GM19328 (cell line): ENCODE data around the gene CAMK1D.
"Not testable (repeated sequence)": the region's sequence is repeated elsewhere in the genome, so short reads cannot be mapped to it uniquely, and the experiment has no call there.

ENCODE experiments used
- ATAC-seq: cut with Tn5 transposase; IDR thresholded peaks from one replicate; pipeline ENCODE4 v1.9.1; 2021; ENCODE audit warnings: mild to moderate bottlenecking, moderate library complexity; ENCODE audit not compliant: unreplicated experiment

Gene CAMK1D

DNA sequence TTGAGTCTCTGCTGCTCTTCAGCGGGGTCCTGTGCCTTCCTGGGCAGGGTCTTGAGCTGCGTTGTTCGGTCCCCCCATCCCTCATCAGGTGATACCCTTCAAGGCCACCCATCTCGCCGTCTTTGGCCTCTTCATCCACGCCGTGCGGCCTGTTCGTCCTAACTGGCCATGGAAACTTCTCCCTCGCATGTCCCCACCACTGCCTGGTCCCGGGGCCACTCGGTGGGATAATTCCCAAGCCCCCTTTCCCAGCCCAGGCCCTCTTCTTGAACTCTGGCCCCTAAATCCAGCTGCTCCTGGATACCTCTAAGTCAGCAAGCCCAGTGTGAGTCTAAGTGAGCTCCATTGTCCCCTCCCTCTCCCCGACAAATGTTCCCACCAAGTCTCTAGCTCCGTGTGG, 74.5 kb downstream of the CAMK1D start:
- ATAC-seq: no peak

DNA sequence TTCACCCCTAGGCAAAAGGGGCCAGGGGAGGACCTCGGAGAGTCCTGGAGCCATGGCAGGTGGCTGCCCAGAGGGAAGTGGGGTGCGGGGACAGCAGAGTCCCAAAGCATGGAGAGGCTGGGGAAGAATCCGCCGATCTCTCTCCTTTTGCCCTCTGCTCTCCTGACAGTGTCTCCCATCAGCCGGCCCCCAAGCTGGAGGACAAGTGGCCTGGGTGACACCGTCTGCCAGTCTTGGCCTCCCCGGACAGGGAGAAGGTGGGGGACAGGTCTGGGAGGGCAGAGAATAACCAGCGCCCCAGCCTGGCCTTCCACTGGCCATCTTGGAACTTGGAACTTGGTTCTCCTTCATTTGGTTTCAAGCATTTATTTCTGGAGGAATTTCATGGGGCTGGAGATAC, 77.9 kb downstream of the CAMK1D start:
- no peak for ATAC-seq

DNA sequence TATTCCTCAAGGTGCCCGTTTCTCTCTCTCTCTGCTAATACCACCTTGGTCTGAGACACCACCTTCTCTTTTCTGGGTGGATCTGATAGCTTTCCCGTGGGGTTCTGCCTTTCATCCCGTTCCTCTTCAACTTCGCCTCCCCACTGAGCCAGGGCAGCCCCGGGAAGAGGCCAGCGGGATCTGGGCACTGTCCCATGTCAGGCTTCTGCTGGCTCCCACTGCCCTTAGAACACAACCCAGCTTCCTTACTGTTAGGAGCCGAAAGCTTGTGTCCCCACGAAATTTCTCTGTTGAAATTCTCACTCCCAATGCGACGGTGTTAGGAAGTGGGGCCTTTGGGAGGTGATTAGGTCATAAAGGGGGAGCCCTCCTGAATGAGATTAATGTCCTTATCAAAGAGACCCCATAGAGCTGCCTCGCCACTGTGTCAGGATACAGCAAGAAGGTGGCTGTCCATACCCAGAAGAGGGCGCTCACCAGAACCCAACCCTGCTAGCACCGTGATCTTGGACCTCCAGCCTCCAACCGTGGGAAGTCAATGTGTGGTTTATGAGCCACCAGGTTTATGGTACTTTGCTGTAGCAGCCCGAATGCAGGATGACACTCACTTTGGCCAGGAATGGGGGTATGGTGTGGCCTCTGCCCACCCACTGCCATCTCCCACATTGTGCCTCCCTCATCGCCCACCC, 79.2 kb downstream of the CAMK1D start:
- no peak for ATAC-seq

DNA sequence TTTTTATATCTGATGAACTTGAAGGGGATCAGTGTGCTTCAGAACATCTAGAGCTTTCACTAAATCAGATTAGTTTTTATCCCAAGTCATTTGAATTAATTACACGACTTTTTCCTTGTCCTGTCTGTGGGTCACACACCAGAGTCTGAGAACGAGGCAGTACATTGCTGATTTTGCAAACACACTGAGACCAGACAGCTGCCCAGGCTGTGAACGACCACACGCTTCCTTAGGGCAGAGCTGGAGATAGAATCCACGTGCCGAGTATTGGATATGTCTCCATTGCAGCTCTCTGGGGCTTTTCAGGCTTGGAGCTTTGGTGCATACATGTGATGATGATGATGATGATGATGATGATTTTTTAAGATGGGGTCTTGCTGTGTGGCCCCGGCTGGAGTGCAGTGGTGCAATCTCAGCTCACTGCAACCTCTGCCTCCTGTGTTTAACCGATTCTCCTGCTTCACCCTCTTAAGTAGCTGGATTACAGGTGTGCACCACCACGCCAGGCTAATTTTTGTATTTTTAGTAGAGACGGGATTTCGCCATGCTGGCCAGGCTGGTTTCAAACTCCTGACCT, 81.1 kb downstream of the CAMK1D start:
- no peak for ATAC-seq

DNA sequence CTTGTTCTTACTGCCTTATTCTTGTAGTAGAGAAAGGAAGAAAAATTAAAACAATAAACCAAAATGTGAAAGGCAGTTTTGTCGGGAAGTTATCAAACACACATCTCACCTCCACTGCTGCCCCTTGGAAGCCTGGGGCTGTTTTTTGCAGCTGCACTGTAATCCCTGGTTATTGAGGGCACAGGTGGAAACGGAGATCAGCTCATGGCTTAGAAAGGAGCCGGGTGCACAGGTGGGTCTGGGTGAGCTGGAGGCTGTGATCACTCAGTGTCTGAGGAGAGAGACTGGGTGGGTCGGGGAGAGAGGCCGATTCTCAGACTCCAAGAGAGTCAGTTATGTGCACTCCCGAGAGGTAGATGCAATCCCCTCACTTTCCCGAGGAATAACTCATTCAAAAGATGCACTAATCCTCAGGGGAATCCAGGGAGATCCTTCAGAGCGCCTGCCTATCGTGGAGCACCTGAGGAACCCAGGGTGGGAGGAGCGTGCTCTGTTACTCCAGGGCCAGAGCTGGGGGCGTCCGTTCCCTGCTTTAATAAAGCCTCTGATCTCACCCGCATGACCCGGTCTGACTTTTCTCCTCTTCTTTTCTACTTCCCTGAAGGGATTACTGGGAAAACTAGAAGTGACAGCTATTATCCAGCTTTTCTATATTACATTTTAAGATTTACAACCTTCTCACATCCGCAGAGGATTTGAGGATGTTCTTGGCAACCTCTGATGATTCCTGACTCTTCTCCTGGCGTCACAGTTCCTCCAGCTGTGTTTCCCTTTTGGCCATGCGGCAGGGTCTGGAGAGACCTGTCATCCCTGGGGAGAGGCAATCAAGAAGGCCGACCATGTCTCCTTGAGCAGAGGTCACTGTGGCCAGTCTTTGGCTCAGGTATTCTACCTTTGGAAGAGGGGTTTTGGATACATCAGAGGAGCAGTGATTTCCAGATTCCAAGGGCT, 82.1 kb downstream of the CAMK1D start:
- no peak for ATAC-seq

DNA sequence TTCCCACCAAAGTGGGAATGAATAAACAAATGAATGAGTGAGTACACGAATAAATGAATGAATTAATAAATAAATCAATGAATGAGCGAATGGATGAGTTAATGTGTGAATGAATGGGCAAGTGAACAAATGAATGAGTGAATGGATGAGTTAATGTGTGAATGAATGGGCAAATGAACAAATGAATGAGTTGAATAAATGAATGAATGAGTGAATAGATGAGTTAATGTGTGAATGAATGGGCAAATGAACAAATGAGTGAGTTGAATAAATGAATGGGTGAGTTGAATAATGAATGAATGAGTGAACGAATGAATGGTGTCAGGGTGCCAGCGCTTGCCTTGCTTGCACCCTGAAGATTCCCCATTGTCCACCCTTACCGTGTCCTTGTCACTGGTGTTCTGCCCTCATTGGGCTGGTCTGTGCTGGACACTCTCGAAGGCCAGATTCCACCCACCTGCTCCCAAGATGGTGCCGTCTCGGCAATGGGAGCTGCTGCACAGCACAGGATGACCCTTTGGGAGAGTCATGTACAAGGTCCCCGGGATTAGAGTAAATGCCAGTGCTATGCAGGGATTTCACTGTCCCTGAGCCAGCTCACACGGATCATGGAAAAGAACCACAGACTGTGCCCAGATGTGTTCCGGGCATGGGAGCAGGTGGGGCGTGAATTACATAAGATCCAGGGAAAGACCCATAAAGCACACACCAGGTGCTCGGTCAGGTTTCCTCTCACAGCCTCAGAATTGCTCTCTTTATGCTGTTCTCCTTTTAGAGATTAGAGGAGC, 83.2 kb downstream of the CAMK1D start:
- ATAC-seq: no peak

DNA sequence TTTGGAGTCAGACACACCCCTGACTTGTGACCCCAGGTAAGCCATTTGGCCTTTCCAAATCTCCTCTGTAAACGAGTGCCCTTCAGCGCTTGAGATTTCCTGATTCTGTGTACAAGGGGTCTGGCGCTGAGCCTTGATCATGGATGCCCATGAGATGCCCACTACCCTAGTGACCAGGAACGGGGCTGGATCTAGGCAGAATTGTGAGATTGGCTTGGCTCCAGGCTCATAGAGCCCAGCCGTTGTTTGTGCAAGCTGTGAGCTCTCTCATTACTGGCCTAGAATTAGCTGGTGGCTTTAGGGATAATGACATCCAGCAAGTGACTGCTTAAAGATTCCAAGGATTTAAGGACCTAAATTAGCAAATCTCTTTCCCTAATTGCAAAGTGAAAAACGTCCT, 84.9 kb downstream of the CAMK1D start:
- ATAC-seq: no peak

DNA sequence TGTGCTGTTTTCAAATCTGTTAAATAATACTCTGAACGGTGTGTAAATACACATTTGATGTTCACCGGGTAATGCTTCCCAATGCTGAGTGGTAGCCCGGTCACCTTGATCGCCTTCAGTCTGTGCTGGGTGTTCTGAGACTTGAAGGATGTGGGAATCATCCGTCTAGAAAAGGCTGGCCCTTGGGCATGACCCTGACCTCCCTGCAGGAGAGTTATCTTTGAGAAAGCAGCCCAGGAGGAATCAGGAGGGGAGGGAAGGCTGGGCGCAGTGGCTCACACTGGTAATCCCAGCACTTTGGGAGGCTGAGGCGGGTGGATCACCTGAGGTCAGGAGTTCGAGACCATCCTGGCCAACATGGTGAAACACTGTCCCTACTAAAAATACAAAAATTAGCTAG, 85.3 kb downstream of the CAMK1D start:
- not testable (repeated sequence) for ATAC-seq

DNA sequence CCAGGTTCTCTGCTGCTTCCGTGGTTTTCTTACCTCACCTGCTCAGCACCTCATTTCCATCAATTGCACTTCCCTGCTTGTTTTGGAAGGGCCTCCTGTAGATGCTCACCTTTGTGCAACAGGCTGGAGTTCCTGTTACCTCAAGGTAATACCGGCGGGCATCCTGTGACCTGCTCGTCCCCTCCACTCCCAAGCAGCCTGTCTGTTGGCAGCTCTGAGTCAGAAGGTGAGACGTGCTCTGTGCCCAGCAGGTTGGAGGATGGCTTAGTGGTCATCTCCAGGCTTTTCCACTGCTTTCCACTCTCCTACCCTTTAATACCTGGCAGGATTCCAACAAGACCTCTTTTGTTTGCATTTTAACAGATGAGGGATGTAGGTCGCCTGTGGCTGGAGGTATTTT, 86.0 kb downstream of the CAMK1D start:
- no peak for ATAC-seq

DNA sequence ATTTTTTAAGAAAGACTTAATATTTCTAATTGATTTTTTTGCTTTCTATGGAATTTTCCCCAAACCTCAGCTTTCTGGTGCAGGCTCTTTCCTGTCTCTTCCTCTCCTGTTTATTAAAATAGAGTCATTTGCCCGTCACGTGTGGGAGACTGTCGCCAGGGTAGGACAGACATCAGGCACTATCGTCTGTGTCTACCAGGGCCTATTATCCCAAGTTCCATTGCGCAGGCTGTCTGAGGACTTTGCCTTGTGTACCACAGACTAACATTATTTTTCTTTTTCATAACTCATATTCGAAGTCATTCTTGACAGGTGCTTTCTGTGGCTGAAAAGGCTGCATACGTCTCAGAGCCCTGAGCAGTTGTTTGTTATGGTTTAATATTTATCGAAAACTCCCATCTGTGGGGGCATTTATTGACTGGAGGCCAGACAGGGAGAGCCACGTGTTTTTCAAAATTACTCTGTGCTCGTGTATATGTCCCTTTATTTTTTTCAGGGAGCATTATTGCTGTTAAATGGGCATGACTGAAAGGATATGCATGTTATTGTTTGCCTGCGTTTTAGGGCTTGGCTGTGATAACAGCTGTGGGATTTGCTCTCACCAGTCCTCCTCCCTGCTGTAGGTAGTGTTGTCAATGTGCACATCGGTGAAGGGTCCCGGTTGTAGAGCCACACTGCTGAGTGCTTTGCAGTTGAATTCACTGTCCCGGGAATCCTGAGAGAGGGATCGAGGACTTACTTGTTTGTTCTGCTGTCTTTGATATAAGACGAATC, 89.8 kb downstream of the CAMK1D start:
- ATAC-seq: no peak

DNA sequence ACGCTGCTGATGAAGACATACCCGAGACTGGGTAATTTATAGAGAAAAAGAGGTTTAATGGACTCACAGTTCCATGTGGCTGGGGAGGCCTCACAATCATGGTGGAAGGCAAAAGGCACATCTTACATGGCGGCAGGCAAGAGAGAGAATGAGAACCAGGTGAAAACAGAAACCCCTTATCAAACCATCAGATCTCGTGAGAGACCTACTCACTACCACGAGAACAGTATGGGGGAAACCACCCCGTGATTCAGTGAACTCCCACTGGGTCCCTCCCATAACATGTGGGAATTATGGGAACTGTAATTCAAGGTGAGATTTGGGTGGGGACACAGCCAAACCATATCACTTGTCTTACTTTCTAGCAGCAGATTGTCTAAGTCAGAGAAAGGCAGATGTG, 90.4 kb downstream of the CAMK1D start:
- ATAC-seq: not testable (repeated sequence)

DNA sequence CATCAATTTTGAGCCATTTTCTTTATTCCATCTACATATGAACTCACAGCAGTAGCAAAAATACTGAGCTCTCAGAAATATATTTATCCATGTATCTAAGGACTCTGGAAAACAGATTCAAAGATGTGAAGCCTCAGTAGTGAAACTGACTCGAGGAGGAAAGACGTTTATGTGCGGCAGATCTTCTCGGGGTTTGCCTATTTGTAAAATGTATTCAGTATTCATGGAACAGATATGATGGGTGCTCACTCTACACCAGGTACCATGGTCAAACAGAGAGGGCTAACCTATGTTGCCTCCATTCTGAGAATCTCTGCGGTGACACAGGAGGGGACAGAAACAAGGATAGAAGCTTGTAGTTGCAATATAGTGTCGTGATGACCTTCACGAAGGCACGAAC, 93.7 kb downstream of the CAMK1D start:
- no peak for ATAC-seq

DNA sequence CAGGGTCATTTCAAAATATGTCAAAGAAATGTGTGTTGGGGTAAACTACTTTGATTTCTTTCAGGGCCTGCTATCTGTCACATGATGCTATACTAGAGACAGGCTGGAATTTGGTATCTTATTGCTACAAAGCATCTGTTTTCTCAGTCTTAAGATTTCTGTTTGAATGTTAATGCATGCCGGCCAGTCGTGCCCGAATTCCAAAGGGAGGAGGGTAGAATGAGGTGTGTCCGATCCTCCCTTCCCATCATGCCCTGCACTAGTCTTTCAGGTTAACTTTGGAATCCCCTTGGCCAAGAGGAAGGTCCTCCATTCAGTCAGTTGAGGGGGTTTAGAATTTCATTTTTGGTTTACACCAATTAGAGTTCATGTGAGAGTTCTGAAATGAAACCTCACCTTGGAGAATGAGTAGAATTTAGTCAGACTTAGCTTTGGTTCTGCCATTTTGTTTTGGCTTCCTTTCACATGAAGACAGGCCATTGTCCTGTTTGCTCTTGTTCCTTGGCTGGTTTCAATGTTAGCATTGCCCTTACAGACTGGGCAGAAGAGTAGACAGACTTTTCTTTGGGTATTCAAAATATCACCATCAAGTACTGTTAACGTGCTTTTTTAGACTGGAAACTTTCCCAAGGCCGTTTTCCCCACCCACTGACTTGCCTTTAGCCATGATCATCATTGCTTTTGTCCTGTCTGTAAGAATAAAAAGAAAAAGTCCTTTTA, 95.8 kb downstream of the CAMK1D start:
- ATAC-seq: no peak

DNA sequence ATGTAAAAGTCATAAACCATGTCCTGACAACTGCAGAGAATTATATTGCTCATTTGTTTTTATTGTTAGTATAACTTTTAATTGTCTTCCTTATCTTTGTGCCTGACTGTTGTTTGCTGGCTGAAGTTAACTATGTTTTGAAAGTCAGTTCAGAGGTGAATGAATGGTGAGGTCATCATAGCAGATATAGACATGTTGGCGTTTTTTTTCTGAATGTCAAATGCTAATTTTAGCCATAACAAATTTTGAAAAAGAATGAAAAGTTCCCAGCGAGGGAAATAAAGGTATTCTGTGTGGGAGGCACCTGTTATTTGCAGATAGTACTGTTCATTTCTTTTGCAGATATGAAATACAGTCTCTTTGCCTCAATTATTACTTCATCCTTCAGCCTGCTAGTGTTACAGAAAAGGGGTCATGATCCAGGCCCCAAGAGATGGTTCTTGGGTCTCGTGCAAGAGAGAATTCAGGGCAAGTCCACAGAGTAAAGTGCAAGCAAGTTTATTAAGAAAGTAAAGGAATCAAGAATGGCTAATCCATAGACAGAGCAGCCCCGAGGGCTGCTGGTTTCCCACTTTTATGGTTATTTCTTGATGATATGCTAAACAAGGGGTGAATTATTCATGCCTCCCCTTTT, 96.5 kb downstream of the CAMK1D start:
- ATAC-seq: no peak

DNA sequence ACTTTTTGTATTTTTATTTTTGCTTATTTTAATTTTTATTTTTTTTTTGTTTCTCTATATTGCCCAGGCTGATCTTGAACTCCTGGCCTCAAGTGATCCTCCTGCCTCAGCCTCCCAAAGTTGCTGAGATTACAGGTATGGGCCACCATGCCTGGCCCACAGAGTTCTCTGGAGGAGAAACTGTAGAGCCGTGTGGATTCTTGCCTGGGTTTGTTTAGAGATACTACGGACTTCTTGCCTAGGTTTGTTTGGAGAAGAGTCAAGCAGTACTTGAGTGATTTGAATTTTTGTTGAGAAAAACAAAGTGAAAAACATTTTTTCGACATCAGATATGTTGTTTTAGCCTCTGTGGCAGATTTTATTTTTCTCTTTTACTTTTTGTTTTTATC, 99.0 kb downstream of the CAMK1D start:
- ATAC-seq: no peak

DNA sequence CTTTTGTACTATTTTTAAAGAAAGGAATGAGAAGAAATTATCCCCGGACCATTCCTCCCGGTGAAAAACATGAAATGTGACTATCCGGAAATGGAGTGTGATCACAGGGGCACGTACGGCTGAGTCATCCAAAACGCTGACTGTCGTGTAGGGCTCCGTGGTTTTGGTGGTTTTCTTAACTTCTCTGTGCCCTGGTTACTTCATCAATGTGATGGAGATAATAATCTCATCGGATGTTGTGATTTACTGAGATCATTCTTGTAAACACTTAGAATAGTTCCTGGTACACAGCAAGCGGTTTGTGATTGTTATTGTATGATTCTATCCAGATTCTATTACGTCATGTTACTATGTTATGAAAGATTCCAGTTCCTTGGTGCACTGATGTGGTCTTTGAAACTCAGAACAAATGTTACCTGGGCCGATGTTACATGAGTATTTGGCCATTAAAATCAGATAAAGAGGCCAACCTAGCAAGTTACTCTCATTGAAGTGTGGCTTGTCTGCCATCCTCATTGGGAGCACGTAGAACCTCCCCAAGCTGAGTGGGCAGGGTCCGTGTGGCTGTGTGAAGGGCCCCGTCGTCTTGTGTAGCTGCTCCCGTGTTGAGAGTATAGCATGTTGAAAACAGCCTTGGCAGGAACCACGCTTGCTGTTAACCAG, 99.5 kb downstream of the CAMK1D start:
- no peak for ATAC-seq

DNA sequence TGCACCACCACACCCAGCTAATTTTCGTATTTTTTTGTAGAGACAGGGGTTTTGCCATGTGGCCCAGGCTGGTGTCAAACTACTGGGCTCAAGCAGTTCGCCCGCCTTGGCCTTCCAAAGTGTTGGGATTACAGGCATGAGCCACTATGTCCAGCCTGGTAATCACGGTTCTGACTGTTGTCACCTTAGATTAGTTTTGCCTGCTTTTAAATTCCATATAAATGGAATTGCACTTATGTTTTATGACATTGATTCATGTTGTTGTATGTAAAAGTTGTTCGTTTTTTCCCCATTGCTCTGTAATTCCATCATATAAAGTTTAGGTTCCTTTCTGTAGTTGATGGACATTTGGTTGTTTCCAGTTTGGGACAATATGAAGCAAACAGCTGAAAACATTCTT, 106.0 kb downstream of the CAMK1D start:
- ATAC-seq: no peak

DNA sequence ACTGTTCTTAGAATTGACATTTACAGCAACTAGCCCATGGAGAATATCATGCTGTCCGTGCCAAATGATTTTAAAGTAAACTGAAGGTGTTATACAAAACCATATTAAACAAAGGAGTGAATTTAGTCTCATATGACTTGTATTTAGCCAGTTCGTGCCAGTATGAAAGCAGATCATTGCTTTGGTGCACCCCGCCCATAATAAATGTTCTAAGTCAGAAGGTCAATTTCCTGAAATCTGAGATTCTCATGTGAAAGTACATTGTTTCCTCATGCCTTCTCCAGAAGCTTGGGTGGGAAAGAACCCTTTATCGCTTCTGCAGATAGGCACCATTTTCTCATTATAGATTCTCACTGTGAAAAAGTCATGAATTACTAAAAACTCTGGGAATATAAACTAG, 106.4 kb downstream of the CAMK1D start:
- no peak for ATAC-seq

DNA sequence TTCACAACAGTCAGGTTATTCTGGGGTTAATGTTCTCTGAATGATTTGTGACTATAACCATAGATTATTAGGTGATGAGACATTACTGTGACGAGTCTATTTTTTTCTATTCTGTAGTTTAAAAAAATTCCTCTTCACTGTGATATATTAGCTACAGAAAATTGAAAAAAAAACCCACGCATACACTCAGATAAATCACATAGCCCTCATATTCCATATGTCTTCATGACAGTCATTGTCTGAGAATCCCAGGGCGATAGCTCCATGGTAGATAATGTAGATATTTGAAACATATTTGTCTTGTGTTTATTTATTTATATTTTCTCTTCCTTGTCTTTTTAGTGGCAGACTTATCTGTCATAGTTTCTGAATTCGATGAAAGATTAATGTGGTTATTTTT, 110.0 kb downstream of the CAMK1D start:
- ATAC-seq: no peak
